Stimulated activated CD4-positive, alpha-beta T cell treated with anti-CD3 and anti-CD28 coated beads, Interleukin-12 subunit alpha, Interleukin-12 subunit beta, amount 100 ng/mL, for 48 hours (primary cell): ENCODE data around the gene CADM2.

Experiments used
- DNase-seq, 3 donors: peaks; one replicate each; pipeline ENCODE4 v3.0.0-alpha.2; 2020; ENCODE audit warnings: low read depth in 2 of 3, low spot score in 1 of 3

Gene CADM2

DNA sequence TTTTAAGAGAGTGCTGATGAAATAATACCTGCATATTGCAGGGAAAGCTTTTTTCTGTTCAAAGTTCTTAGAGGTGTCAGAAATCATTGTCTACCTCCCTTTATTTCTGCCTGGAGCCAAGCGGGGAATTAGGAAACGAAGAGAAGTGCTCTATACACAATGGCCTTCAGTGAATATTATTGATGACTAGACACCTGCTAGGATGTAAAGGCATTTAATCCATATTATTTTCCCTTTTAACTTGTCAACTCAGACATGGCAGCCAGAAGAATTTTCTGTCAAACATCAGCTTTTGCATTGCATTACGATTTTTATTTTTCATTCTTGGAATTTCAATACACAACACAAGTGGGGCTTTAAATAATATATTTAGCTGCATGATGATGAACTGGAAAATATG lies 24.7 kb downstream of the CADM2 start:
- DNase-seq = no peak

DNA sequence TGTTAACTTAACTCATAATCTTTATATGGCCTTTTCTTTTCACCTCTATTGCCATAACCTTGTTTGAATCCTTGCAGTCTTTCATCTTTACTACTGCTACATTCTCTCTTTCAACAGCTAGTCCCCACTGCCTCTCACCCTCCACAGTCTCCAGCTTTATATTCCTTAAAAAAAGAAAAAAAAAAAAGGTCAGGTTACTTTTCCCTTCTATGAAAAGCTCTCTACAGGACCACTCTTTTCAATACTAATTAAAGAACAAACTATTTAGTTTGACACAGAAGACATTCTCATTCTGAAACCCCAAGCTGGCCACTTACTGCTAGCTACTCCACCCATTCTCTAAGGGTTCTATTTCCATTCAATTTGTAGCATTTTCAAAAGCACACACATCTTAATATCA lies 25.6 kb downstream of the CADM2 start:
- no peak for DNase-seq

DNA sequence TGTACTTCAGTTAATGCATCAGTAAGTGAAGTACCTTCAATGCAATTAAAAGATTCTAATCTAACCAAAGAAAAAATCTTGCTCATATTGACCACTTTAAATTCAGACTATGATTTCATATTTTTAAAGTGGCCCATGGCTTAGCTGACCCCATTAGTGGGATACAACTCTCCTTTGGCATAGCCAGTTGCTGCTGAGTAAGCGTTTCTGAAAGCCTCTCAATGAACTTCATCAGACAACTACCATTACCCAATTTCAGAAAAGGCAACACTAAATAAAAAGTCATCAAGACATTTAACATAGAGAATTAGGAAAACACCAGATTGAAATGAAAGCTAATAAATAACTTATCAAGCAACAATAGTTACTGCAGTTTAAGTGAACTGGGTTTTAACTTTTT lies 27.0 kb downstream of the CADM2 start:
- DNase-seq = no peak

DNA sequence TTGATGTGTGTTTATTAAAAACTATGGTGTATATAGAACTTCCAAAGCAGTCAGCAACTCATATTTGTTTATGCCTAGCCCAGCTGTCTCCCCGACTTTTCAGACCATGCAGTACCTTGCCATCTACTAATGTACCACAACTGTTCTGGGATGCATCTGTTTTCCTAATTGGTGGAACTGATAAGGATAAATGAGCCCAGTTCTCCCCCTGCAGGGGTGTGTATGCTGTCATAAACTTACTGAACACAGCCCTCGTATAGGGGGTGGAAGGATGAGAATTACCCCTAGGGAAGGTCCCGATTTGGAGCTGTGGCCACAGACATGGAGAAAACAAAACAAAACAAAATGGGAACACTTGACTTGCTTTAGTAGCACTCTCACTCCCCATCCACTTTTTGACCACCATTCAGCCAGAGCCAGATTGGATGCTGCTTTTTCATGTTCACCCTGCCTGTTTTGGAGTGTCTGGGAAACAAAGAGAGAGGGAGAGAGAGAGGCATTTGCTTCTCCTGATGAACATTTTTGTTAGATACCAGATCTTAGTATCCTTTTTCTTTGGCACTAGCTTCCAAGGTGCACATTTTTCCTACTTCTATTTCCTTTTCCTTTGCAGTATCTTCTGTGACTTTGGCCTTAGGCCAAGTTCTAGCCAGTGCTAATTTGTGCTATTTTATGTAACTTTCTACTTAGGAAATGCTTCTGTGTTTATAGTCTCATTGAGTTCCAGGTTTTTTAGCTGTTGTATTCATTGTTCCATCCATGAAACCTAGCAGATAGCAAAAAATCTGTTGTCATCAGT lies 29.1 kb downstream of the CADM2 start:
- no peak for DNase-seq

DNA sequence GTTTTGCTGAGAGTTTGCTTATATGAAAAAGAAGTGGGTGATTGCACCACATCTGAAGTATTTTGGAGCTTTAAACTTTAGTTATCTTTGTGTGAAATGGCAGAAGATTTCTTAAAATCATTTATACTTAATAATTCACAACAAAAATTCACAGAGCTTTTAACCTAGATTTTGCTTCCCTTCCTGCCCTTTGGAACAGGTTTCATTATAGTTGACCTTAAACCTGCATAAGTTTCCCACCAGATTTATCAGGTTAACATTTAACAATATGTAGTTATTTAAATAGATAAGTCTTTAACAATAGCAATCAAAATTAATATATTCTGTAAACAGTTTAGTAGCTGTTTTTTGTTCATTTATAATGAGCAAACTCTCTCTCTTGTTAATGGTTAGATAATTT lies 30.3 kb downstream of the CADM2 start:
- no peak for DNase-seq

DNA sequence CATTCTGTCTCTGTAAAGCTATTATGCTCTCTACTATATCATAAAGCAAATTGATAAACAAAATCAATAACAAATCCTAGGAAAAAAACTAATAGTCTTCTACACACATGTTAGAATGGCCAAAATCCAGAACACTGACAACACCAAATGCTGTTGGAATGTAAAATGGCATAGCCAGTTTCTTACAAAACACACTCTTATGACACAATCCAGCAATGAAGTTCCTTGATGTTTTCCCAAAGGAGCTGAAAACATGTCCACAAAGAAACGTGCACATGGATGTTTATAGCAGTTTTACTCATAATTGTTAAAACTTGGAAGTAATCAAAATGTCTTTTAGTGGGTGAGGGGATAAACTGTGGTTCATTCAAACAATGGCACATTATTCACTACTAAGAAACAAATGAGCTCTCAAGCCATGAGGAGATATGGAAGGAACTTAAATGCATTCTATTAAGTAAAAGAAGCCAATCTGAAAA lies 32.7 kb downstream of the CADM2 start:
- DNase-seq = no peak

DNA sequence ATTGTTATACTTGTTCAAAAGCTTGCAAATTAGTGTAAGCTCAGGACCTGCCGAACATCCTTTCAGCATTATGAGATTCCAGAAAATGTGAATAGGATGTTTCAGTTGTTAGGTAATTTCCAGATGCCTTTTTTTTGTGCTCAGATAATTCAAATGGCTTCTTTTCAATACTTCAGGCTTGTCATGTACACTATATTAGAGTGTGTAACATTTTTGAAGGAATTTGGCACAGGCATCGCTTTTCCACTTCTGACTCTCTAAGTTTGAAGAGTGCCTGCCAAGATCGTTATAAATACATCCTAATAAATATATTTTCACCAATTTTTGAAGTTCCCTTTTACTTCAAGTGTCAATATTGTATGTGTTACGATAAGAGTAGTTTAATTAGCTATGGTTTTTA lies 35.2 kb downstream of the CADM2 start:
- no peak for DNase-seq

DNA sequence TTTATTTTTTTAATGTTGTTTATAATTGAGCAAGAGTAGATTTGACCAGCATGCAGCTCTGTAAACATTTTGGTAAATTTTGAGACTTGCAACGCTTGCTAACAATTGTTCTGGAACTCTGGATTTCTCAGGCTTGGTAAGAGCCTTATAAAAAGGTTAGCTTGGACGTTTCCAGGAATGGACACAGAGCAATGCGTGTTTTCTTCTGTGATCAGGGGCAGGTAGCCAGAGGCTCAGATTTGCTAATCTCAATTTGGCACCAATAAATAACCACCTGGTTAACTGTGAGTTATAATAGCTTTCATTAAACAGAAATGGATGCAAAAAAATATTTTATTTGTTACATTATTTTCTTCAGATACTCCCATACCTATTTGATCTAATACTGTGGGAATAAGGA lies 39.8 kb downstream of the CADM2 start:
- DNase-seq = no peak

DNA sequence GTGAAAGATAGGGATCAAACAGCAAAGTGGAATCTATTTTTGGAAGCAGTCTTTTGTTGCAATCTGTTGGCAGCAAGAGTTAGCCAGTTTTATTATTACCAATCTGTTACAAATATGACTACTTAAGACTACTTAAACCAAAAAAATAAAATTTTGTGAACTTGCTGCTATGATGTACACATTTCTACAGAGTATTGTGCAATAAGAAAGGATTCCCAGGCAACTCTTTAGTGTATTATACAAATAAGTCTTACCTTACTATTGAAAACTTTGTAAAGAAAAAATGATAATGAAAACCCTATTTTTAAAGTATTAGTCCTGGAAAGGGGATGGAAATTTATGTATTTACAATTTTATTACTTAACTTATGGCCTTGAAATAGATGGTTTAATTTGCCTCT lies 44.7 kb downstream of the CADM2 start:
- no peak for DNase-seq

DNA sequence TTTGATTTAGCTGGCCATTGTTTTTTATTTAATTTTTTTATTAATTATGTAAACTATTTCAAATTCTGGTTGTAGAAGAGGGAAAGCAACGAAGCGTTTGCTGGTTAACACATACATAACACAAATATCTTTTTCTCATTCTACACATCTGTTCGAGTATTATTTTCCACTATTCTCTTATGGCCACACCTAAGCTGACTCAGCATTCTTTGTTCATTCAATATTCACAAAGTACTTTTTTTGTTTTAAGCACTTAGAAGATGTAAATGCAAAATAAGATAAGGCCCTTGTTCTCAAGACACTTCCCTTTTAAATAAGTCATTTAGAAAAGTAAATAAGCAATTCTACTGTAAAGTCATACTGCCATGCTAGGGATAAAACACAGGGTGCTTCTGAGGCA lies 45.4 kb downstream of the CADM2 start:
- no peak for DNase-seq

DNA sequence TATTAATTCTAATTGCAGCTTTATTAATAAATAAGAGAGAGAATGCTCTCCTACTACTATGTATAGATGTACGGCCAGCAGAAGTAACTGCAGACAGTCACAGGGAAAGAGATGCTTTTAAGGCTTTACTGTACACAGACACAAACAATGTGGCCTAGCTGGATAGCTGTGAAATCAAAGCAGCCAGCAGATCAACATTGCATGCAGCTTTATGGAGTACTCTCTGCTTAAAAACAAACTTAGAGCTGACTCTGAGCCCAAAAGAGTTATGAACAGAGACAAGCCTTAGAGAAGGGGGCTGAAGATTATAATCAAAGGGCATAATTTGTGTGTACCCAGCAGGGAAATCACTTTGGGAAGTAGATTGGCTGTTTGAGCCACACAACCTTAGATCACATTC lies 47.2 kb downstream of the CADM2 start:
- no peak for DNase-seq

DNA sequence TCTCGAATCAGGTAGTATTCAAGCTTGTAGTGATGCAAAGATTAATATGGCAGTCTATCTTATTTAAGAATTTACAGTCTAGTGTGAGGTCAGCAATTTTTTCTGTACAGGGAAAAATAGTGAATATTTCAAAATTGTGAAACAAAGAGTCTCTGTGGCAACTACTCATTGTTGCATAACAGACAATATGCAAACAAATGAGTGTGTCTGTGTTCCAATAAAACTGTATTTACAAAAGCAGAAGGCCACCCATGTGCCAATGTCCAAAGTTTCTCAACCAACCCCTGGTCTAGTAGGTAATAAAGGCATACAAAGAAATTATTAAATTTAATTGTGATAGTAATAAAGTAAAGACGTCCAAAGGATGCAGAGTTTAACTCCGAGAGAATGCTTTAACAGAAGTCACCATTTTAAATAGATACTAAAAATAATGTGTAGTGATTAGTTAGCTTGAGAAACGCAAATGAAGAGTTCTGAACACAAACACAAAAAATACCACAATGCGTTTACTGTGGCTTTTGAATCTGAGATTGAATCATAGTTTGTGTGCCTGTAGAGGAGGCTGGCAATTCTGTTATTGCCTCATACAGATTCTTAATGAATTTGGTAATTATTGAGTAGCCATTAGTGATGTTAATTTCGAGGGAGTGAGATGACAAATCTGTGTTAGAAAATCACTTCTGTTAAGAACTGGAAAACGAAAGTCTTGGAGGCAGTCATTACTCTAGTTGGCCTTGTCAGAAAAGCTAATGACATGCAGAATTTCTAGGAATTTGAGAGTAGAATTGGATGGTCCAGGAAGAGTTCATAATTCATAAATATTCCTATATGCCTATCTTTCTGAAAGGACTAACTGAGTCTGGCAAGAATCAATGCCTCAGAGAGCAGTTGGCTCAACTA lies 48.7 kb downstream of the CADM2 start:
- no peak for DNase-seq

DNA sequence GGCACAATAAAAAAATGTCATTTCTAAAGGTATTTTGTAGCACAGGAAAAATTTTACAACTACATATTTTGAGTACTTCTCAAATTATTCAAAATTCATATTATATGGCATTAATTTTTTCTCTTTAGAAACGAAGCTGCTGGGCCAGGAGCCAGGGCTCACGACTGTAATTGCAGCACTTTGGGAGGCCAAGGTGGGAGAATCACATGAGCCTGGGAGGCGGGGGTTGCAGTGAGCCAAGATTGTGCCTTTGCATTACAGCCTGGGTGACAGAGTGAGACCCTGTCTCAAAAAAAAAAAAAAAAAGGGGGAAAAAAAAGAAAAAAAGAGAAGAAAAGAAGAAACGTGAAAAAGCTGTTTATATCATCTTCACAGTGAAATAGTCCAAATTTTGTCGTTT lies 62.0 kb downstream of the CADM2 start:
- DNase-seq = no peak

DNA sequence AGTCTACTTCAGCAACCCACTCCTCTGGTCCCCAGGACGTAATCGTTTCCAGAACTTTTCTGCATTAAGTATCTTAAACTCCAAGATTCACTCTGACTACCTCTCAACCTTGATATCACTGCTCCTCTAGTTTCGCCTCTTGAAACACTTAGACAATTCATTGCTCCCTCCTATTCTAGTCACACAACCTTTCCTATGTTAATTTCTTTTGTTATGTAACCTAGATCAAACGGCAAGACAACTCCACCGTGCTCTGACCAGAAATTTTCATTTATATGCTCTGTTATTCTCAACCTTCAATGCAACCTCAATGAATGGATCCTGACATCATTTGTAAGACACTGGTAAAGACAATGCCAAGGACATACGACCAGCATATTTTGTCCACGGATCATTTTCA lies 71.3 kb downstream of the CADM2 start:
- no peak for DNase-seq

DNA sequence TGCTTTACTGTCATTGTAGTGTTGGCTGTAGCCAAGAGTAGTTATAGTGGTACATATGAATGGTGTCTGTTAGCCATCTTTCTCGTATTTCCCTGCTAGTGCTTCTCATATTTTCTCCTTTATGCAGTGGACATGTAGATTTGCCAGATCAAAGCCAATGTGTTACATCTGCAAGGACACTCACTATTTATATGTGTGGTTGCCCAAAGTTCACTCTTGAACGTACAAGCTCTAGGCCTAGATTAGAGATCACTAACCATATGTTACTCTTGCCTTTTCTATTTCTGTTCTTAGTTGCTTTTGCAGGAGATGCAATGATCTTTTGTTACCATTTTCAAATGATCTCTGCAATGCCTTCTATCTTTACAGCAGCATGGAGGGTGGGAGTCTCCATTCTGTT lies 78.4 kb downstream of the CADM2 start:
- DNase-seq = no peak

DNA sequence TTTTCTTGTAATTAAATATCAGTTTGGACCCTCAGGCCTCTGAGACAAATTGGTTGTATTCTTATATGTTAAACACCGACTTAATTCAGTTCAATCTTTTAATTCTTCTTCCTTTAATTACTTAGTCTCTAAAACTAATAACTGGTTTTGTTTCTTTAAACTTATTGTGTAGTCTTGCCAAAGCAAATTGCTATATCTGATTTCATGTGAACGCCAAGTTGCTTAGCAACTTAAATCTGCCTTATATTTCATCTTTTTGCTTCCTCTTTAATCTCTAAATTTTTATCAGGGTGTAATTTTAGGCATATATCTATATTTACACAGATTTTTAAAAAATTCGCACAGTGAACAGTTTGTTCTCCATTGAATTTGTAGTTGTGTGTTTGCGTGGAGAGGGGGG lies 82.2 kb downstream of the CADM2 start:
- no peak for DNase-seq

DNA sequence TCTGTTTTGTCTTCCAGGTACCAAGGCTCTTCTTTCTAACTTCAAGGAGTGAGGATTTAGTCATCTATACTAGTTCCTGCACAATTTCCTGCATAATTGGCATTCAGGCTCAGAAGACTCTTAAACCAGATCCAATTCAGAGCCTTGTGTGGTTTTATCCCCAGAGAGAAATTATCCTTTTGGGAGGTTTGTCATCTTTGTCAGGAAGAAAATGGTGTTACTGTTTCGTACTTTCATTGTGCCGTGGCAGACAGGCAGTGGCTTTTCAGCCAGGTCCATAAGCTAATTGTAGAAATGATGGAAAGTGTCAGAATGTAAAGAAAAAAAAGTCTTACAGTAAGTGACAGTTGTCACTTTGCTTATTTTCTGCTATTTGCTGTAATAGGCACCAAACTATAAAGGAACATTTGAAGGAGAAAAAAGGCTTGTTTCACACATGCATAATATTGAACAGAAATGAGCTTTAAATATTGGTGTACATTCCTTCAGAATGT lies 82.8 kb downstream of the CADM2 start:
- DNase-seq = no peak

DNA sequence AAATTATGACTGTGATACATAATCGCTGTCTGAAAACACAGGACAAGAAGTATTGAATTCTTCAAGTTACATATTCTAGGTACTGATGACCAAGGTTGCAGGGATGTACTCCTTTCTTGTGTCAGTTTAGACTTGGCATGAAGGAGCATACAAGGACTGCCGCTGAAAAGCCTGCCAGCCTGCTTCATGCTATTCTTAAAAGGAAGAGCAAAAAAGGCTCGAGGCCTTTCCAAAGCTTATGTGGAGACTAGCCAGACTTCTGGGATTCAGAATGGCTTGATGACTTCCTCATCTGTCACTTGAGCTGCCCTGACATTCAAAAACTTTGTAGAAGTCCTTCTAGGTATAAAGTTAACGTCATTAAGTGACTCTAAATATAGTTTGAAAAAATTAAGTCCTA lies 92.0 kb downstream of the CADM2 start:
- DNase-seq = no peak

DNA sequence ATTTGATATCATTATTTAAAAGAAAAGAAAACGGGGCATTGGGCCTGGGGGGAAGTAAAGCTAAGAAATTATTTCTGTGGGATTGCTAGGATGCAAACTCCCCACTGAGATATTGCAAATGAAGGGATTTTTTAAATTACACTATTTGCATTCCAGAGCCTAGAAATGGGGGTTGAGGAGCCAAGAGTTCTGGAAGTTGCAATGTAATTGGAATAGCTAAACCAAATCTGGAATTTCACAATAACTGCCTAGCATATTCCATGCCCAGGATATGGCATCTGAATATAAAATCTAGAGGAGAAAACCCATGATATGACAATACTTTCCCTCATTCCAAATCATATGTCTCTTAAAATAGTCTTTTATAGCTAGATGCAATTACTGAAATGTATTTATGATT lies 93.0 kb downstream of the CADM2 start:
- DNase-seq = no peak

DNA sequence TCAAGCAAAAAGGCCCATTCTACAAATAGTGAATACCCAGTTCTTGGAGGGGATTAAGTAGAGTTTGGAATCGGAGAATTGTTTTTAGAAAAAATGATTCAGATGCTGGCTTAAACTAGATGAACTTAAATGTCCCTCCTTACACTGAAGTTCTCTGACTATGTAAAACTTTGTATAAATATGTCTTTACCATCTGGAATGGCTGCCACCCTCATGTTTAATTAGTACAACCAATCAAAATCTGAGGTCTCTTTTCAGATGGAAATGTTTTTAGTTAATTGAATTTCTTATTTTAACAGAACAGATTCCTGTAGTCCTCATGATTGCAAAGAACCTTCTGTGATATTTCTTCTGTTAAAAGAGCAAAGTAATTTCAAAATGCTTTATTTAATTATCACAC lies 94.8 kb downstream of the CADM2 start:
- no peak for DNase-seq

DNA sequence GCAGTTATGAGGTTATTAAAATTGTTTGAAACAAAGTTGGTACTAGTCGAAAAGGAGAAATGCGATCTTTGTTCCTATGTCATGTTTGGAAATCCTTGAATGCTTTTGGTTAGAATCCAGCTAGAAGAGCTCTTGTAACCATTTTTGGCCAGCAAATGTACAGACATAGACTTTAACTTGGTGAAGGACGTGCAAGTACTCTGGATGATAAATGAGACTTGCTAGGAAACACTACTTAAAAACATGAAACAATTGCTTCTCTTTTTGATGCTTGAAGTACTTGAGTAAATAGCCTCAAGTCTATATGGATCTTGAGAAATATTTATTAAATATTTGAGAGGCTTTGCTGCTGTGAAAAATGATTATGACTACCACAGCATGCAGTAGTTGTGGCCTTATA lies 95.8 kb downstream of the CADM2 start:
- DNase-seq = no peak

DNA sequence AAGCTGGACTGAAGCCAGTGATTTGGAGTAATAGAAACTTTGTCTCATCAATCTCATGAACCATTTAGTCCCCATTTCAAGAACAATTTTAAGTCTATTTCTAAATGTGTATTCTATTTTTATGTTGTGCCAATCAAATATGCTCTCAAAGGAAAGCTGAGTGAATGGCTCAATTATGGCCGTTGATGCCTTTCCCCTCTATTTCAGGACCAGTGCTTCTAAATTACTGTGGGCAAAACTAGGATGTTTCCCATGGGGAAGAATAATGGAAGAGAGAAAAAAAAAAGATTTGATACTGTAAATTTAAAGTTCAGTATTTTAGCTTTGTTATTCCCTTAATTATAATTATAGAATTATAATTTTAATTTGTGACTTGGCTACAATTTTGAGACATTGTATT lies 110.1 kb downstream of the CADM2 start:
- DNase-seq = no peak
